WERI-Rb-1 (cell line): Measurements from ENCODE around the gene KANSL1L.
A peak's percentile ranks its signal among the peaks of the same experiment; 100 is the strongest.

ENCODE experiments used
- DNase-seq: peaks from one replicate; pipeline ENCODE4 v3.0.0-alpha.2; 2020
- H3K27ac ChIP-seq: fragments of 250-450 bp; sonication (Bioruptor Pico); 2 replicates; pipeline ENCODE4 v1.5.1; 2020; ENCODE audit warnings: mild to moderate bottlenecking, moderate library complexity
- H3K27me3 ChIP-seq: fragments of 250-450 bp; sonication (Bioruptor Pico); 2 replicates; pipeline ENCODE4 v1.5.1; 2021; ENCODE audit warnings: mild to moderate bottlenecking, low read depth, moderate library complexity; ENCODE audit not compliant: insufficient read depth, severe bottlenecking
- H3K36me3 ChIP-seq: fragments of 250-450 bp; sonication (Bioruptor Pico); 2 replicates; pipeline ENCODE4 v1.5.1; 2020; ENCODE audit warnings: mild to moderate bottlenecking, moderate library complexity
- H3K4me3 ChIP-seq: 2 replicates; pipeline ENCODE4 v1.5.1; 2011; ENCODE audit warnings: low read depth, mild to moderate bottlenecking, control low read depth, low read length
- H3K9me3 ChIP-seq: fragments of 250-450 bp; sonication (Bioruptor Pico); 2 replicates; pipeline ENCODE4 v1.5.1; 2021; ENCODE audit warnings: mild to moderate bottlenecking, moderate library complexity; ENCODE audit not compliant: severe bottlenecking
- TF ChIP-seq, protein P1 (sequence below): IDR thresholded peaks from 2 replicates; pipeline ENCODE4 v1.5.1; 2011; ENCODE audit warnings: low read depth, mild to moderate bottlenecking, control low read depth, inconsistent platforms, low read length

The KANSL1L gene

DNA sequence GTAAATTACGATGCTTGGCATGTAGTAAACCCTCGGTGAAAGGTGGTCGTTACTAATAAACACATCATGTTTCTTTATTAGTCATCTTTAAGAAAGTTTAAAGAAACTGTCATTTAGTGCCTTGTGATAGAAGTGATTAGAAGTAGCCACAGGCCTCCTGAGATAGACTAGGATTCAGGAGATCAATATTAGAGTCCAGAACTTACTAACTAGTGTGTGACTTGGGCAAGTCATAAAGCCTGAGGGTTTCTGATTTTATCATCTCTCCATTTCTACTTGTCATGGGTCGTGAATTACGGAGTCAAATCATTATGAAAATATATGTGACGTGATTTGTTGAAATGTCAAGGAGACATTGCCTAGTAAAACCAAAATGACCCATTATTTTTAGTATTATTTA, 162.1 kb downstream of the KANSL1L start:
- TF ChIP-seq, protein P1, sequence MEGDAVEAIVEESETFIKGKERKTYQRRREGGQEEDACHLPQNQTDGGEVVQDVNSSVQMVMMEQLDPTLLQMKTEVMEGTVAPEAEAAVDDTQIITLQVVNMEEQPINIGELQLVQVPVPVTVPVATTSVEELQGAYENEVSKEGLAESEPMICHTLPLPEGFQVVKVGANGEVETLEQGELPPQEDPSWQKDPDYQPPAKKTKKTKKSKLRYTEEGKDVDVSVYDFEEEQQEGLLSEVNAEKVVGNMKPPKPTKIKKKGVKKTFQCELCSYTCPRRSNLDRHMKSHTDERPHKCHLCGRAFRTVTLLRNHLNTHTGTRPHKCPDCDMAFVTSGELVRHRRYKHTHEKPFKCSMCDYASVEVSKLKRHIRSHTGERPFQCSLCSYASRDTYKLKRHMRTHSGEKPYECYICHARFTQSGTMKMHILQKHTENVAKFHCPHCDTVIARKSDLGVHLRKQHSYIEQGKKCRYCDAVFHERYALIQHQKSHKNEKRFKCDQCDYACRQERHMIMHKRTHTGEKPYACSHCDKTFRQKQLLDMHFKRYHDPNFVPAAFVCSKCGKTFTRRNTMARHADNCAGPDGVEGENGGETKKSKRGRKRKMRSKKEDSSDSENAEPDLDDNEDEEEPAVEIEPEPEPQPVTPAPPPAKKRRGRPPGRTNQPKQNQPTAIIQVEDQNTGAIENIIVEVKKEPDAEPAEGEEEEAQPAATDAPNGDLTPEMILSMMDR, result no peak
- Histone ChIP-seq H3K27ac (no peak overlapping the region), H3K36me3 (peaks cover 62% of the 10 kb centered on the region), H3K27me3 (no peaks in the 10 kb centered on the region), H3K4me3 (no peak overlapping the region), H3K9me3 (no peaks in the 10 kb centered on the region)
- no peak for DNase-seq

DNA sequence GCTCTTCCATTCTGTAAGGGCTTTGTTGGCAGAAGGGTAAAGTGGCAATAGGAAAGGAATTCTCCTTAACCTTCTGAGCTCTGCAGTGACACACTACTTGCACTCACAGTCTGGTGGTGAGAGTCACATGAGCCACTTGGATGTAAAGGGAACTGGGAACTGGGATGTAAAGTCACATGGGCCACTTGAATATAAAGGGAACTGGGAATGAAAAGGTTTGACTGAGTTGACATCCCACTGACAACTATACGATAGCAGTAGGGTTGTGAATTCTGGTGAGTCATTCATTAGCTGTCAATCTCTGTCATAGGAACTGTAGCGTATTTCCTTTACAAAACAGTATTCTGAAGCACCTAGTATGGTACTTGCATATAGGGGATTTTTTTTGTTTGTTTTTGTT, 163.3 kb downstream of the KANSL1L start:
- Histone ChIP-seq H3K36me3 (peaks cover 66% of the 10 kb centered on the region), H3K4me3 (no peak overlapping the region), H3K27ac (no peak overlapping the region), H3K27me3 (no peaks in the 10 kb centered on the region), H3K9me3 (no peaks in the 10 kb centered on the region)
- TF ChIP-seq, protein P1, result no peak
- no peak for DNase-seq

DNA sequence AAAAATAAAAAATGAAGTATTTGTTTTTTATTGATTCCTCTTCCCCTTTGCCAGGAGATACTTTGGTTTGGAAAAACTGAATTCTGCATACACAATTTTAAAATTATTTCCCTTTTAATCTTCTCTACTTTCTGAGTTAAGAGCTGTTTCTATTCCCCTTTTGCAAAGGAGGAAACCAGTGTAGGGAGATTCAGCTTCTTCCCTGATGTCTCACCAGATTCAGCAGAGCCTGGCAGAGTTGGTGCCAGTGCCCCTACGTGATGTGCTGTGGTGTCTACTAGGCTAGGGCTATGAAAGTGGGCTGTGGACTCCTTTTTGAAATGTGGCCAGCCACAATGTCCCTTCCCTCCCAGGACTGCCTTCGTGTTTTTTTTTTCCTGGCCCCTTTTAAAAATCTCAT, 166.3 kb downstream of the KANSL1L start:
- Histone ChIP-seq H3K9me3 (no peaks in the 10 kb centered on the region), H3K36me3 (peaks cover 46% of the 10 kb centered on the region), H3K27me3 (no peaks in the 10 kb centered on the region), H3K27ac (no peak overlapping the region), H3K4me3 (no peak overlapping the region)
- TF ChIP-seq, protein P1, result no peak
- DNase-seq, result no peak

DNA sequence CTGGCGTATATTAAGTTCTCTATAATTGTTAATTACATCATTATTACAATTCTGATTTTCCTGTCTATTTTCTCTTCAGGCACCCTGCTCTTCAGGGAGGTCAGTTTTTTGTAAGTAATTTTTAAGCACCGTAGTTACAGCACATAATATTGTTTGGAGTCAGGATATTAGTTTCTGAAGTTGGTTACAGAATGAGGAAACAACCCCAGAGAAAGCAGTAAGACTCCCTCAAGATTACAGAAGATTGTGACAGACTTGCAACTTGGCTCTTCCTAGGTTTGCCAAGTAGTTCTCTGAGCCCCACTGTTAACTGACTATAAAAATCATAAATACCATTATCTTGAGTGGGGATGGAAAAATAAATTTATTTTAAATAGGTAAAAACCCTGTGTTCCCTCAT, 167.8 kb downstream of the KANSL1L start:
- Histone ChIP-seq H3K4me3 (peak overlapping the region; percentile 99), H3K9me3 (no peaks in the 10 kb centered on the region), H3K27ac (no peak overlapping the region), H3K36me3 (peaks cover 34% of the 10 kb centered on the region), H3K27me3 (no peaks in the 10 kb centered on the region)
- TF ChIP-seq, protein P1, result no peak
- no peak for DNase-seq

DNA sequence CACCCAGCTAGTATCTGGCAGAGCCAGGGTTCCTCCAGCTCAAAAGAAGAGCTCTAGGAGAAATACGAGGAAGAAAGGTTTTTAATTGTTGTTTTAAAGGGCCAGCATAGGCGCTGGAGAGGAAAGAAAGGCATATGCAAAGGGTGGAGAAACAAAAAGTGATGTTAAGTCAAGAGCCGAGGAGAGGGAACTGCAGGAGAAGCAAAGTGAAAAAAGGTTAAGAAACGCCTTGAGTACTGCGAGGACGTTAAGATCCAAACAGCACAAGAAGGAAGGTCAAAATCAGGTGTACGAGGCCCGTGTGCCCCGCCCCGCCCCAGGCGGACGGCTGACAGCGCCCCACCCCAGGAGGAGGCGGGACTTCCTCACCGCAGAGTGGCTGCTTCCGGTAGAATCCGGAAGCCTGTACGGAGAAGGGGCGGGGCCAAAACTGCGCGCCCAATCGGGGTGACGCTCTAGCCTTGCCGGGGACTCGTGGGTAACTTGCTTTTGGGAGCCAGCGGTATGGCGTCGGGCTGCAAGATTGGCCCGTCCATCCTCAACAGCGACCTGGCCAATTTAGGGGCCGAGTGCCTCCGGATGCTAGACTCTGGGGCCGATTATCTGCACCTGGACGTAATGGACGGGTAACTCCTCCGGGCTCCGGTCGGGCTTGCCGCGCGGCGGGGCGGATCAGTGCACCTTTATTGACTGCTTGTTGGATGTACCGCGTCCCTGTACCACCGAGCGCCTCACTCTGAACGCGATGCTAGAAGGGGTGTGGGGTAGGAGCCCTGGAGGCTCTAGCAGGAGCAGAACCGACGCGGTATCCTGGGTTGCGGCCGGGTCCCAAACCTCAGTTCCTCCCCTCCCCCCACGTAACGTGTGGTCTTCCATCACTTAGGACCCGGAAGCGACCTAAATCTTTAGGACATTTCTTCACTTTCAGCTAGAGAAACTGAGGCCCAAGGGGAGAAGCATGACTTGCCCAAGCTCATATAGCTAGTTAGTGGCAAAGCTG, 168.8 kb downstream of the KANSL1L start, which contains the start of gene RPE:
Gene RPE, plus strand, starts transcription at position 481 of the 1,000 bp plus-strand sequence. Its CDS starts 24 bp downstream, at position 505.
- peak; percentile 96 for DNase-seq

More for the DNA sequence above, 168.8 kb downstream of the KANSL1L start, which contains the start of gene RPE:
- H3K4me3 ChIP-seq, result peak within 1 kb of the TSS; percentile 99
- peaks cover 29% of the 10 kb centered on the region for H3K36me3 ChIP-seq
- TF ChIP-seq, protein P1, result no peak
- H3K27ac ChIP-seq, result peak within 1 kb of the TSS; percentile 86
- no peaks in the 10 kb centered on the region for H3K27me3 ChIP-seq
- no peaks in the 10 kb centered on the region for H3K9me3 ChIP-seq
